Measurements from ENCODE around the gene ITFG1.
"Not testable (repeated sequence)": the region's sequence is repeated elsewhere in the genome, so short reads cannot be mapped to it uniquely, and the experiment has no call there.

Gene ITFG1

GRCh38 chr16:47142486-47142820, 318.4 kb downstream of the ITFG1 start:
- TF ChIP-seq POLR2A (IDR thresholded peaks at IDR 0.05; ENCODE audit: low read length) (no peak), GATA1 (IDR thresholded peaks at IDR 0.05; ENCODE audit: low read depth, low read length) (no peak)
- DNase-seq, result peak; percentile 15 to 30

- DNase-seq, result peak; percentile 78 to 87
- no peak for TF ChIP-seq POLR2A (IDR thresholded peaks at IDR 0.05; ENCODE audit: low read length)
- no peak for TF ChIP-seq GATA1 (IDR thresholded peaks at IDR 0.05; ENCODE audit: low read depth, low read length)
Observed at GRCh38 chr16:47141773-47142485, 318.9 kb downstream of the ITFG1 start.

GRCh38 chr16:47140686-47141085, 320.2 kb downstream of the ITFG1 start:
- no peak for TF ChIP-seq POLR2A (IDR thresholded peaks at IDR 0.05; ENCODE audit: low read length)
- TF ChIP-seq GATA1 (IDR thresholded peaks at IDR 0.05; ENCODE audit: low read depth, low read length), result no peak
- no peak for DNase-seq

GRCh38 chr16:47139561-47140185, 321.2 kb downstream of the ITFG1 start:
- no peak for TF ChIP-seq POLR2A (IDR thresholded peaks at IDR 0.05; ENCODE audit: low read length)
- no peak for TF ChIP-seq GATA1 (IDR thresholded peaks at IDR 0.05; ENCODE audit: low read depth, low read length)
- no peak for DNase-seq

- DNase-seq, result not testable (repeated sequence)
Observed at GRCh38 chr16:47137925-47138324, 322.9 kb downstream of the ITFG1 start.

GRCh38 chr16:47136099-47136842, 324.6 kb downstream of the ITFG1 start:
- DNase-seq, result no peak

GRCh38 chr16:47134550-47134949, 326.3 kb downstream of the ITFG1 start:
- no peak for TF ChIP-seq POLR2A (IDR thresholded peaks at IDR 0.05; ENCODE audit: low read length)
- no peak for TF ChIP-seq GATA1 (IDR thresholded peaks at IDR 0.05; ENCODE audit: low read depth, low read length)
- no peak for DNase-seq

More at GRCh38 chr16:47136099-47136842, 324.6 kb downstream of the ITFG1 start:
- no peak for TF ChIP-seq POLR2A (IDR thresholded peaks at IDR 0.05; ENCODE audit: low read length)
- no peak for TF ChIP-seq GATA1 (IDR thresholded peaks at IDR 0.05; ENCODE audit: low read depth, low read length)

GRCh38 chr16:47132308-47132707, 328.6 kb downstream of the ITFG1 start:
- DNase-seq, result peak; percentile 22
- TF ChIP-seq POLR2A (IDR thresholded peaks at IDR 0.05; ENCODE audit: low read length), result no peak
- TF ChIP-seq GATA1 (IDR thresholded peaks at IDR 0.05; ENCODE audit: low read depth, low read length), result no peak

- TF ChIP-seq GATA1 (IDR thresholded peaks at IDR 0.05; ENCODE audit: low read depth, low read length), result no peak
- no peak for DNase-seq
Observed at GRCh38 chr16:47129755-47130435, 331.0 kb downstream of the ITFG1 start.

GRCh38 chr16:47127541-47127940, 333.3 kb downstream of the ITFG1 start:
- no peak for DNase-seq
- TF ChIP-seq GATA1 (IDR thresholded peaks at IDR 0.05; ENCODE audit: low read depth, low read length) (no peak), POLR2A (IDR thresholded peaks at IDR 0.05; ENCODE audit: low read length) (no peak)

GRCh38 chr16:47125757-47126156, 335.1 kb downstream of the ITFG1 start:
- TF ChIP-seq POLR2A (IDR thresholded peaks at IDR 0.05; ENCODE audit: low read length), result no peak
- no peak for TF ChIP-seq GATA1 (IDR thresholded peaks at IDR 0.05; ENCODE audit: low read depth, low read length)
- DNase-seq, result no peak

- no peak for TF ChIP-seq POLR2A (IDR thresholded peaks at IDR 0.05; ENCODE audit: low read length)
- no peak for TF ChIP-seq GATA1 (IDR thresholded peaks at IDR 0.05; ENCODE audit: low read depth, low read length)
- no peak for DNase-seq
Observed at GRCh38 chr16:47113130-47113529, 347.7 kb downstream of the ITFG1 start.

GRCh38 chr16:47110939-47111338, 349.9 kb downstream of the ITFG1 start:
- TF ChIP-seq GATA1 (IDR thresholded peaks at IDR 0.05; ENCODE audit: low read depth, low read length), result no peak
- no peak for TF ChIP-seq POLR2A (IDR thresholded peaks at IDR 0.05; ENCODE audit: low read length)
- no peak for DNase-seq

GRCh38 chr16:47109361-47109760, 351.5 kb downstream of the ITFG1 start:
- TF ChIP-seq GATA1 (IDR thresholded peaks at IDR 0.05; ENCODE audit: low read depth, low read length) (no peak), POLR2A (IDR thresholded peaks at IDR 0.05; ENCODE audit: low read length) (no peak)
- no peak for DNase-seq

Measured in erythroblast (primary cell).